Measurements from ENCODE around the gene BIRC7. TPM values are rescaled to one million over a fixed set of nuclear protein-coding genes. Genes with fewer than 3 reads are reported as not detected.

Gene BIRC7
- total and polyA plus RNA-seq, 2 donors: 0.09 to 0.87 TPM

- Histone ChIP-seq H3K27ac (ENCODE audit: low read depth in 1 of 2, low read length in 1 of 2) (no peak overlapping the region), H3K4me1 (ENCODE audit: control insufficient read depth in 2 of 2, insufficient read depth in 2 of 2, low read length in 2 of 2) (peaks cover 3 to 12% of the 10 kb centered on the region in 2 donors), H3K36me3 (ENCODE audit: control insufficient read depth in 2 of 2, insufficient read depth in 2 of 2, low read length in 1 of 2) (peaks cover 45 to 76% of the 10 kb centered on the region in 2 donors), H3K4me3 (ENCODE audit: low read length in 2 of 2) (no peak overlapping the region), H3K9me3 (ENCODE audit: control insufficient read depth in 2 of 2, insufficient read depth in 1 of 2, low read length in 1 of 2) (no peaks in the 10 kb centered on the region), H3K27me3 (ENCODE audit: control insufficient read depth in 2 of 2, insufficient read depth in 1 of 2, low read length in 1 of 2) (no peaks in the 10 kb centered on the region)
- DNase-seq (ENCODE audit: low read depth in 6 of 9, low spot score in 9 of 9): no peak
- WGBS: 97% methylated on average over 17 of the region's 17 CpGs
Measured at GRCh38 chr20:63278661-63279060, 43.0 kb downstream of the BIRC7 start.

GRCh38 chr20:63279931-63280330 is 44.2 kb downstream of the BIRC7 start:
- Histone ChIP-seq H3K9me3 (ENCODE audit: control insufficient read depth in 2 of 2, insufficient read depth in 1 of 2, low read length in 1 of 2) (no peaks in the 10 kb centered on the region), H3K36me3 (ENCODE audit: control insufficient read depth in 2 of 2, insufficient read depth in 2 of 2, low read length in 1 of 2) (peaks cover 45 to 89% of the 10 kb centered on the region in 2 donors), H3K4me1 (ENCODE audit: control insufficient read depth in 2 of 2, insufficient read depth in 2 of 2, low read length in 2 of 2) (peaks cover 0 to 9% of the 10 kb centered on the region in 2 donors), H3K27ac (ENCODE audit: low read depth in 1 of 2, low read length in 1 of 2) (no peak overlapping the region), H3K4me3 (ENCODE audit: low read length in 2 of 2) (no peak overlapping the region), H3K27me3 (ENCODE audit: control insufficient read depth in 2 of 2, insufficient read depth in 1 of 2, low read length in 1 of 2) (no peaks in the 10 kb centered on the region)
- WGBS: 97% methylated on average over 15 of the region's 15 CpGs
- no peak for DNase-seq (ENCODE audit: low read depth in 6 of 9, low spot score in 9 of 9)

GRCh38 chr20:63280371-63280770 is 44.7 kb downstream of the BIRC7 start:
- Histone ChIP-seq H3K4me3 (ENCODE audit: low read length in 2 of 2) (no peak overlapping the region), H3K9me3 (ENCODE audit: control insufficient read depth in 2 of 2, insufficient read depth in 1 of 2, low read length in 1 of 2) (no peaks in the 10 kb centered on the region), H3K36me3 (ENCODE audit: control insufficient read depth in 2 of 2, insufficient read depth in 2 of 2, low read length in 1 of 2) (peaks cover 45 to 91% of the 10 kb centered on the region in 2 donors), H3K4me1 (ENCODE audit: control insufficient read depth in 2 of 2, insufficient read depth in 2 of 2, low read length in 2 of 2) (peaks cover 0 to 12% of the 10 kb centered on the region in 2 donors), H3K27ac (ENCODE audit: low read depth in 1 of 2, low read length in 1 of 2) (no peak overlapping the region), H3K27me3 (ENCODE audit: control insufficient read depth in 2 of 2, insufficient read depth in 1 of 2, low read length in 1 of 2) (no peaks in the 10 kb centered on the region)
- no peak for DNase-seq (ENCODE audit: low read depth in 6 of 9, low spot score in 9 of 9)
- WGBS: 99% methylated on average over 6 of the region's 6 CpGs

GRCh38 chr20:63280929-63281545 is 45.3 kb downstream of the BIRC7 start:
- no peak overlapping the region for H3K4me3 ChIP-seq (ENCODE audit: low read length in 2 of 2)
- DNase-seq (ENCODE audit: low read depth in 6 of 9, low spot score in 9 of 9): no peak
- peaks cover 43 to 90% of the 10 kb centered on the region in 2 donors for H3K36me3 ChIP-seq (ENCODE audit: control insufficient read depth in 2 of 2, insufficient read depth in 2 of 2, low read length in 1 of 2)
- no peaks in the 10 kb centered on the region for H3K27me3 ChIP-seq (ENCODE audit: control insufficient read depth in 2 of 2, insufficient read depth in 1 of 2, low read length in 1 of 2)
- H3K4me1 ChIP-seq (ENCODE audit: control insufficient read depth in 2 of 2, insufficient read depth in 2 of 2, low read length in 2 of 2): peaks cover 0 to 12% of the 10 kb centered on the region in 2 donors
- H3K9me3 ChIP-seq (ENCODE audit: control insufficient read depth in 2 of 2, insufficient read depth in 1 of 2, low read length in 1 of 2): no peaks in the 10 kb centered on the region
- no peak overlapping the region for H3K27ac ChIP-seq (ENCODE audit: low read depth in 1 of 2, low read length in 1 of 2)
- 95% methylated on average over 19 of the region's 19 CpGs for WGBS

GRCh38 chr20:63281742-63282665 is 46.3 kb downstream of the BIRC7 start:
- H3K4me1 ChIP-seq (ENCODE audit: control insufficient read depth in 2 of 2, insufficient read depth in 2 of 2, low read length in 2 of 2): peaks cover 0 to 12% of the 10 kb centered on the region in 2 donors
- no peak overlapping the region for H3K27ac ChIP-seq (ENCODE audit: low read depth in 1 of 2, low read length in 1 of 2)
- H3K27me3 ChIP-seq (ENCODE audit: control insufficient read depth in 2 of 2, insufficient read depth in 1 of 2, low read length in 1 of 2): no peaks in the 10 kb centered on the region
- H3K4me3 ChIP-seq (ENCODE audit: low read length in 2 of 2): no peak overlapping the region
- peaks cover 40 to 85% of the 10 kb centered on the region in 2 donors for H3K36me3 ChIP-seq (ENCODE audit: control insufficient read depth in 2 of 2, insufficient read depth in 2 of 2, low read length in 1 of 2)
- 95% methylated on average over 38 of the region's 38 CpGs for WGBS
- H3K9me3 ChIP-seq (ENCODE audit: control insufficient read depth in 2 of 2, insufficient read depth in 1 of 2, low read length in 1 of 2): no peaks in the 10 kb centered on the region
- no peak for DNase-seq (ENCODE audit: low read depth in 6 of 9, low spot score in 9 of 9)

GRCh38 chr20:63282946-63283345 is 47.2 kb downstream of the BIRC7 start:
- H3K4me3 ChIP-seq (ENCODE audit: low read length in 2 of 2): no peak overlapping the region
- H3K4me1 ChIP-seq (ENCODE audit: control insufficient read depth in 2 of 2, insufficient read depth in 2 of 2, low read length in 2 of 2): peaks cover 0 to 12% of the 10 kb centered on the region in 2 donors
- DNase-seq (ENCODE audit: low read depth in 6 of 9, low spot score in 9 of 9): no peak
- H3K9me3 ChIP-seq (ENCODE audit: control insufficient read depth in 2 of 2, insufficient read depth in 1 of 2, low read length in 1 of 2): no peaks in the 10 kb centered on the region
- no peaks in the 10 kb centered on the region for H3K27me3 ChIP-seq (ENCODE audit: control insufficient read depth in 2 of 2, insufficient read depth in 1 of 2, low read length in 1 of 2)
- H3K27ac ChIP-seq (ENCODE audit: low read depth in 1 of 2, low read length in 1 of 2): no peak overlapping the region
- peaks cover 33 to 87% of the 10 kb centered on the region in 2 donors for H3K36me3 ChIP-seq (ENCODE audit: control insufficient read depth in 2 of 2, insufficient read depth in 2 of 2, low read length in 1 of 2)
- 98% methylated on average over 17 of the region's 17 CpGs for WGBS

- H3K4me3 ChIP-seq (ENCODE audit: low read length in 2 of 2): peak overlapping the region; percentile 17 to 46
- H3K27me3 ChIP-seq (ENCODE audit: control insufficient read depth in 2 of 2, insufficient read depth in 1 of 2, low read length in 1 of 2): no peaks in the 10 kb centered on the region
- H3K9me3 ChIP-seq (ENCODE audit: control insufficient read depth in 2 of 2, insufficient read depth in 1 of 2, low read length in 1 of 2): no peaks in the 10 kb centered on the region
- H3K4me1 ChIP-seq (ENCODE audit: control insufficient read depth in 2 of 2, insufficient read depth in 2 of 2, low read length in 2 of 2): peaks cover 0 to 12% of the 10 kb centered on the region in 2 donors
- H3K36me3 ChIP-seq (ENCODE audit: control insufficient read depth in 2 of 2, insufficient read depth in 2 of 2, low read length in 1 of 2): peaks cover 32 to 87% of the 10 kb centered on the region in 2 donors
- 90% methylated on average over 33 of the region's 33 CpGs for WGBS
- peak overlapping the region; percentile 11 to 62 for H3K27ac ChIP-seq (ENCODE audit: low read depth in 1 of 2, low read length in 1 of 2)
- DNase-seq (ENCODE audit: low read depth in 6 of 9, low spot score in 9 of 9): no peak
Measured at GRCh38 chr20:63283397-63284082, 47.8 kb downstream of the BIRC7 start.

- 84% methylated on average over 14 of the region's 14 CpGs for WGBS
- peak in 6 of 9 donors; percentile 15 to 76 (median 48) for DNase-seq (ENCODE audit: low read depth in 6 of 9, low spot score in 9 of 9)
- Histone ChIP-seq H3K4me3 (ENCODE audit: low read length in 2 of 2) (peak overlapping the region; percentile 33 to 46), H3K9me3 (ENCODE audit: control insufficient read depth in 2 of 2, insufficient read depth in 1 of 2, low read length in 1 of 2) (no peaks in the 10 kb centered on the region), H3K36me3 (ENCODE audit: control insufficient read depth in 2 of 2, insufficient read depth in 2 of 2, low read length in 1 of 2) (peaks cover 32 to 87% of the 10 kb centered on the region in 2 donors), H3K27me3 (ENCODE audit: control insufficient read depth in 2 of 2, insufficient read depth in 1 of 2, low read length in 1 of 2) (no peaks in the 10 kb centered on the region), H3K27ac (ENCODE audit: low read depth in 1 of 2, low read length in 1 of 2) (peak overlapping the region; percentile 8 to 62), H3K4me1 (ENCODE audit: control insufficient read depth in 2 of 2, insufficient read depth in 2 of 2, low read length in 2 of 2) (peaks cover 0 to 12% of the 10 kb centered on the region in 2 donors)
Measured at GRCh38 chr20:63284083-63284440, 48.4 kb downstream of the BIRC7 start.
